H9 (cell line): ENCODE data around the gene TADA2A. TPM values are rescaled to one million over a fixed set of nuclear protein-coding genes. Genes with fewer than 3 reads are reported as not detected.

Experiments used
- DNase-seq: peaks from one replicate; pipeline ENCODE4 v3.0.0-alpha.2; 2017
- H2AFZ ChIP-seq: one replicate; pipeline ENCODE4 v1.6.1; 2013; ENCODE audit warnings: mild to moderate bottlenecking, low read length, control low read depth, moderate library complexity
- H2AK5ac ChIP-seq: 2 replicates; pipeline ENCODE4 v1.6.1; 2013; ENCODE audit warnings: low read length, control low read depth, mixed read lengths; ENCODE audit not compliant: insufficient read length
- H2BK120ac ChIP-seq: one replicate; pipeline ENCODE4 v1.6.1; 2013; ENCODE audit warnings: low read depth, mild to moderate bottlenecking, low read length, control low read depth, inconsistent platforms; ENCODE audit not compliant: poor library complexity, severe bottlenecking
- H2BK12ac ChIP-seq: 2 replicates; pipeline ENCODE4 v1.6.1; 2013; ENCODE audit warnings: low read length, control low read depth, mixed read lengths, low read depth; ENCODE audit not compliant: insufficient read length
- H2BK15ac ChIP-seq: 2 replicates; pipeline ENCODE4 v1.6.1; 2013; ENCODE audit warnings: low read depth, low read length, control low read depth
- H2BK20ac ChIP-seq: one replicate; pipeline ENCODE4 v1.6.1; 2013; ENCODE audit warnings: low read depth, mild to moderate bottlenecking, low read length, control low read depth, inconsistent platforms; ENCODE audit not compliant: poor library complexity, severe bottlenecking
- H2BK5ac ChIP-seq: 2 replicates; pipeline ENCODE4 v1.6.1; 2013; ENCODE audit warnings: low read length, control low read depth, mixed read lengths; ENCODE audit not compliant: insufficient read length
- H3K14ac ChIP-seq: 2 replicates; pipeline ENCODE4 v1.6.1; 2013; ENCODE audit warnings: low read length, control low read depth; ENCODE audit not compliant: insufficient read depth
- H3K18ac ChIP-seq: 2 replicates; pipeline ENCODE4 v1.6.1; 2013; ENCODE audit warnings: low read depth, mild to moderate bottlenecking, mixed read lengths, low read length, control low read depth; ENCODE audit not compliant: insufficient read length
- H3K23ac ChIP-seq: 2 replicates; pipeline ENCODE4 v1.6.1; 2013; ENCODE audit warnings: low read length, control low read depth, mixed read lengths, low read depth; ENCODE audit not compliant: insufficient read length
- H3K23me2 ChIP-seq: 2 replicates; pipeline ENCODE4 v1.6.1; 2013; ENCODE audit warnings: low read depth, mild to moderate bottlenecking, mixed read lengths, low read length, control low read depth; ENCODE audit not compliant: insufficient read length, poor library complexity, severe bottlenecking
- H3K27ac ChIP-seq: 2 replicates; pipeline ENCODE4 v1.5.1; 2013; ENCODE audit warnings: low read length, control low read depth, mixed read lengths, low read depth; ENCODE audit not compliant: insufficient read length
- H3K27me3 ChIP-seq: 2 replicates; pipeline ENCODE4 v1.6.1; 2013; ENCODE audit warnings: low read length, control low read depth, inconsistent platforms; ENCODE audit not compliant: insufficient read depth
- H3K4ac ChIP-seq: 2 replicates; pipeline ENCODE4 v1.6.1; 2013; ENCODE audit warnings: low read depth, mild to moderate bottlenecking, control low read depth, inconsistent platforms, low read length, moderate library complexity
- H3K4me1 ChIP-seq: 2 replicates; pipeline ENCODE4 v1.6.1; 2013; ENCODE audit warnings: low read length, control low read depth, inconsistent platforms; ENCODE audit not compliant: insufficient read depth
- H3K4me2 ChIP-seq: 2 replicates; pipeline ENCODE4 v1.6.1; 2013; ENCODE audit warnings: low read length, control low read depth, mixed read lengths; ENCODE audit not compliant: insufficient read length, insufficient read depth
- H3K56ac ChIP-seq: 2 replicates; pipeline ENCODE4 v1.6.1; 2013; ENCODE audit warnings: low read depth, mild to moderate bottlenecking, mixed read lengths, low read length, control low read depth; ENCODE audit not compliant: insufficient read length
- H3K79me1 ChIP-seq: 2 replicates; pipeline ENCODE4 v1.6.1; 2013; ENCODE audit warnings: low read depth, mild to moderate bottlenecking, moderate library complexity, low read length, control low read depth, inconsistent platforms; ENCODE audit not compliant: insufficient read depth, poor library complexity, severe bottlenecking
- H3K79me2 ChIP-seq: 2 replicates; pipeline ENCODE4 v1.6.1; 2013; ENCODE audit warnings: low read length, control low read depth, inconsistent platforms; ENCODE audit not compliant: insufficient read depth
- H3K9ac ChIP-seq: 2 replicates; pipeline ENCODE4 v1.6.1; 2013; ENCODE audit warnings: low read length, control low read depth, mixed read lengths; ENCODE audit not compliant: insufficient read length; ENCODE audit errors: extremely low read depth
- H3K9me3 ChIP-seq: one replicate; pipeline ENCODE4 v1.6.1; 2013; ENCODE audit warnings: low read depth, low read length, inconsistent platforms; ENCODE audit not compliant: control insufficient read depth
- H3T11ph ChIP-seq: one replicate; pipeline ENCODE4 v1.6.1; 2013; ENCODE audit warnings: mild to moderate bottlenecking, low read length, control low read depth, inconsistent platforms
- H4K20me1 ChIP-seq: one replicate; pipeline ENCODE4 v1.6.1; 2013; ENCODE audit not compliant: control insufficient read depth, insufficient read length, insufficient read depth
- H4K5ac ChIP-seq: 2 replicates; pipeline ENCODE4 v1.6.1; 2013; ENCODE audit warnings: low read depth, mild to moderate bottlenecking, mixed read lengths, low read length, control low read depth; ENCODE audit not compliant: insufficient read length
- H4K8ac ChIP-seq: replicated peaks from 2 replicates; pipeline ENCODE4 v1.6.1; 2013; ENCODE audit warnings: low read length, control low read depth, mixed read lengths, low read depth; ENCODE audit not compliant: insufficient read length
- H4K91ac ChIP-seq: 2 replicates; pipeline ENCODE4 v1.6.1; 2013; ENCODE audit warnings: low read depth, mild to moderate bottlenecking, moderate library complexity, mixed read lengths, low read length, control low read depth; ENCODE audit not compliant: insufficient read length
- H3K27ac Mint-ChIP-seq, 3 experiments: 2 replicates in 2 of 3; 3 replicates in 1 of 3; pipeline ENCODE4 v1.8.0; 2020 to 2021; ENCODE audit warnings: mixed read lengths in 3 of 3, mild to moderate bottlenecking in 1 of 3, moderate library complexity in 1 of 3
- H3K27me3 Mint-ChIP-seq: 2 replicates; pipeline ENCODE4 v1.8.0; 2021; ENCODE audit warnings: low read depth, mild to moderate bottlenecking, moderate library complexity, mixed read lengths
- H3K36me3 Mint-ChIP-seq, 3 experiments: 2 replicates in 2 of 3; 3 replicates in 1 of 3; pipeline ENCODE4 v1.8.0; 2020 to 2021; ENCODE audit warnings: low read depth in 3 of 3, mixed read lengths in 3 of 3; ENCODE audit not compliant: insufficient read depth in 1 of 3
- H3K4me1 Mint-ChIP-seq, 2 experiments: 2 replicates each; pipeline ENCODE4 v1.8.0; 2020; ENCODE audit warnings: mixed read lengths in 2 of 2
- H3K4me3 Mint-ChIP-seq, 2 experiments: 2 replicates in 1 of 2; 3 replicates in 1 of 2; pipeline ENCODE4 v1.8.0; 2020 to 2021; ENCODE audit warnings: mild to moderate bottlenecking in 2 of 2, mixed read lengths in 2 of 2, moderate library complexity in 1 of 2
- H3K9me3 Mint-ChIP-seq, 2 experiments: 2 replicates in 1 of 2; 3 replicates in 1 of 2; pipeline ENCODE4 v1.8.0; 2020; ENCODE audit warnings: mild to moderate bottlenecking in 2 of 2, mixed read lengths in 2 of 2, moderate library complexity in 1 of 2
- CTCF ChIP-seq: fragments of 200-600 bp; sonication (generic); conservative IDR thresholded peaks from 3 replicates; pipeline ENCODE4 v1.8.0; 2021; ENCODE audit warnings: antibody characterized with exemption, mild to moderate bottlenecking
- WGBS: extraction: QIAGEN DNeasy Blood & Tissue Kit; methylation state at CpG from one replicate; pipeline ENCODE4 v1.1.7; 2013; ENCODE audit warnings: missing lambda C conversion rate, low lambda C conversion rate, mixed read lengths; ENCODE audit not compliant: insufficient read length; ENCODE audit errors: extremely low coverage; 5-methylcytosine and 5-hydroxymethylcytosine counted together
- total RNA-seq: library from RNA; stranded (reverse); gene quantifications from 2 replicates; pipeline ENCODE4 v1.2.1, GENCODE V29; 2021

The TADA2A gene
- total RNA-seq, 1 experiment from 2014 or later, result 20.9 TPM

GRCh38 chr17:37373530-37374159 is 33.0 kb upstream of the TADA2A start:
- no peak overlapping the region for H2AFZ ChIP-seq
- H4K8ac ChIP-seq, result no peak overlapping the region
- no peak overlapping the region for H4K91ac ChIP-seq
- H3K14ac ChIP-seq, result no peak overlapping the region
- no peak overlapping the region for H2BK5ac ChIP-seq
- no peak overlapping the region for H3K18ac ChIP-seq
- H3K27ac ChIP-seq, result no peak overlapping the region
- H3K4me1 ChIP-seq, result no peaks in the 10 kb centered on the region; the same call in 1 of the 2 replicates
- H3K56ac ChIP-seq, result no peak overlapping the region
- H2BK20ac ChIP-seq, result no peak overlapping the region
- peaks cover 0 to 7% of the 10 kb centered on the region in 2 experiments; a peak in 1 of 4 replicates for H3K4me1 Mint-ChIP-seq
- H3K23ac ChIP-seq, result no peak overlapping the region
- no peaks in the 10 kb centered on the region for H3K79me2 ChIP-seq
- H3K4me2 ChIP-seq, result no peak overlapping the region
- no peak overlapping the region for H4K5ac ChIP-seq
- no CpG with 5 or more reads among the region's 4 CpGs for WGBS
- H3K9me3 Mint-ChIP-seq, result no peaks in the 10 kb centered on the region
- no peaks in the 10 kb centered on the region; a peak in 1 of 7 replicates for H3K36me3 Mint-ChIP-seq
- H3K4ac ChIP-seq, result no peak overlapping the region
- no peak overlapping the region for H2AK5ac ChIP-seq
- 0 out of 7 replicates have a peak overlapping the region, but pooled peaks of 1 of the 3 experiments have one; percentile 12 for H3K27ac Mint-ChIP-seq
- no peaks in the 10 kb centered on the region for H3K79me1 ChIP-seq
- H3K9ac ChIP-seq, result no peak overlapping the region
- no peaks in the 10 kb centered on the region for H3K23me2 ChIP-seq
- peak; percentile 89 for DNase-seq
- H3K9me3 ChIP-seq, result no peaks in the 10 kb centered on the region
- H2BK12ac ChIP-seq, result no peak overlapping the region
- no peak overlapping the region for H2BK15ac ChIP-seq
- H2BK120ac ChIP-seq, result no peak overlapping the region
- H3K4me3 Mint-ChIP-seq, result peak overlapping the region in 1 of 2 experiments; percentile 22; a peak in 1 of 5 replicates
- H3T11ph ChIP-seq, result no peak overlapping the region
- no peaks in the 10 kb centered on the region for H3K27me3 Mint-ChIP-seq
- no peaks in the 10 kb centered on the region for H3K27me3 ChIP-seq
- peak; percentile 99 for TF ChIP-seq CTCF
- no peaks in the 10 kb centered on the region for H4K20me1 ChIP-seq
